ENCODE results near the gene PARK7.

DNA sequence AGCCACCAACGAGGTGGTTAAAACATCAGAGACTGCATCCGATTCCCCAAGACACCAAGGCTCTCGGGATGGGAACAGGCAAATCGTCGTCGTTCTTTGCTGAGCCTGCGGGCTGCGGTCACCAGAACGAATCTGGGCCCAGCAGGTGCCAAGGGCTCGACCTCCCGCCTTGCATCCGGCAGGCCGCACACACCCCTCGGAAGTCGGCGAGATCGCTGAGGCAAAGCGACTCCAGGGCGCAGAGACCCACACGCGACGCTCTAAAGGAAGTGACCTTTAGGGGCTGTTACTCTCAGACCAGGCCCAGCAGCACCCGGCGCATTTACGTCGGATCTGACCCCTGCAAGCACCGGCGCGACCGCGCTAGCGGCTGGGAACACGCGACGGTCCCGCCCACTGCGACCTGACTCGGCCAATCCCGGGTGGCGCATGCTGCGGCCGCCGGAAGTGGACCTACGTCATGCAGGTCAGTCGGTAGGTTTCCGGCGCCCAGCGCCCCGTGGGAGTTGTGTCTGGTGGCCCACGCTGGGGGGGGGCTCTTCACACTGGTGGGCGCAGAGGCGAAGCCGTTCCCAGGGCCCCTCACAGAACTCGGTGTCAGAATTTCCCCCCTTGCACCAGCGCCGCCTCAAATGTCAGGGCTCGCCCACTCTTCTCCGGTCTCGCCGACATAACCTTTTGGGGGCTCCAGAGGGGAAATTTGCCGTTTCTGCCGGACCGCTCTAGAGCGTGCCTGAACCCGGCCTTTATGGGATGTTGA, 7.5 kb upstream of the PARK7 start:
- TF ChIP-seq, protein P1, sequence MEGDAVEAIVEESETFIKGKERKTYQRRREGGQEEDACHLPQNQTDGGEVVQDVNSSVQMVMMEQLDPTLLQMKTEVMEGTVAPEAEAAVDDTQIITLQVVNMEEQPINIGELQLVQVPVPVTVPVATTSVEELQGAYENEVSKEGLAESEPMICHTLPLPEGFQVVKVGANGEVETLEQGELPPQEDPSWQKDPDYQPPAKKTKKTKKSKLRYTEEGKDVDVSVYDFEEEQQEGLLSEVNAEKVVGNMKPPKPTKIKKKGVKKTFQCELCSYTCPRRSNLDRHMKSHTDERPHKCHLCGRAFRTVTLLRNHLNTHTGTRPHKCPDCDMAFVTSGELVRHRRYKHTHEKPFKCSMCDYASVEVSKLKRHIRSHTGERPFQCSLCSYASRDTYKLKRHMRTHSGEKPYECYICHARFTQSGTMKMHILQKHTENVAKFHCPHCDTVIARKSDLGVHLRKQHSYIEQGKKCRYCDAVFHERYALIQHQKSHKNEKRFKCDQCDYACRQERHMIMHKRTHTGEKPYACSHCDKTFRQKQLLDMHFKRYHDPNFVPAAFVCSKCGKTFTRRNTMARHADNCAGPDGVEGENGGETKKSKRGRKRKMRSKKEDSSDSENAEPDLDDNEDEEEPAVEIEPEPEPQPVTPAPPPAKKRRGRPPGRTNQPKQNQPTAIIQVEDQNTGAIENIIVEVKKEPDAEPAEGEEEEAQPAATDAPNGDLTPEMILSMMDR (IDR thresholded peaks at IDR 0.05): no peak
- TF ChIP-seq EP300 (IDR thresholded peaks at IDR 0.05; ENCODE audit: low read depth) (no peak), POLR2AphosphoS5 (IDR thresholded peaks at IDR 0.05) (peak; percentile 73 to 89 (median 88))

Measured in transverse colon (tissue), 4 donors.